LNCAP (cell line): ENCODE data around the gene AFAP1L2.

Experiments used
- CTCF ChIP-seq: fragments of 450-650 bp; IDR thresholded peaks from 2 replicates; pipeline ENCODE4 v1.5.1; 2017; ENCODE audit warnings: mild to moderate bottlenecking

AFAP1L2 gene, protein sequence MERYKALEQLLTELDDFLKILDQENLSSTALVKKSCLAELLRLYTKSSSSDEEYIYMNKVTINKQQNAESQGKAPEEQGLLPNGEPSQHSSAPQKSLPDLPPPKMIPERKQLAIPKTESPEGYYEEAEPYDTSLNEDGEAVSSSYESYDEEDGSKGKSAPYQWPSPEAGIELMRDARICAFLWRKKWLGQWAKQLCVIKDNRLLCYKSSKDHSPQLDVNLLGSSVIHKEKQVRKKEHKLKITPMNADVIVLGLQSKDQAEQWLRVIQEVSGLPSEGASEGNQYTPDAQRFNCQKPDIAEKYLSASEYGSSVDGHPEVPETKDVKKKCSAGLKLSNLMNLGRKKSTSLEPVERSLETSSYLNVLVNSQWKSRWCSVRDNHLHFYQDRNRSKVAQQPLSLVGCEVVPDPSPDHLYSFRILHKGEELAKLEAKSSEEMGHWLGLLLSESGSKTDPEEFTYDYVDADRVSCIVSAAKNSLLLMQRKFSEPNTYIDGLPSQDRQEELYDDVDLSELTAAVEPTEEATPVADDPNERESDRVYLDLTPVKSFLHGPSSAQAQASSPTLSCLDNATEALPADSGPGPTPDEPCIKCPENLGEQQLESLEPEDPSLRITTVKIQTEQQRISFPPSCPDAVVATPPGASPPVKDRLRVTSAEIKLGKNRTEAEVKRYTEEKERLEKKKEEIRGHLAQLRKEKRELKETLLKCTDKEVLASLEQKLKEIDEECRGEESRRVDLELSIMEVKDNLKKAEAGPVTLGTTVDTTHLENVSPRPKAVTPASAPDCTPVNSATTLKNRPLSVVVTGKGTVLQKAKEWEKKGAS

GRCh38 chr10:114404171-114405010, at the start of gene AFAP1L2:
Gene AFAP1L2, minus strand, starts transcription at chr10:114404502. Its CDS starts 47 bp downstream, at chr10:114404455.
- no peak for TF ChIP-seq CTCF

- TF ChIP-seq CTCF = no peak
Observed at GRCh38 chr10:114453576-114453975, 49.3 kb upstream of the AFAP1L2 start.

- no peak for TF ChIP-seq CTCF
Observed at GRCh38 chr10:114448897-114449296, 44.6 kb upstream of the AFAP1L2 start.

GRCh38 chr10:114445332-114445731, 41.0 kb upstream of the AFAP1L2 start:
- no peak for TF ChIP-seq CTCF

GRCh38 chr10:114444819-114445218, 40.5 kb upstream of the AFAP1L2 start:
- no peak for TF ChIP-seq CTCF

- TF ChIP-seq CTCF = no peak
Observed at GRCh38 chr10:114442091-114442630, 37.9 kb upstream of the AFAP1L2 start.

GRCh38 chr10:114441107-114441506, 36.8 kb upstream of the AFAP1L2 start:
- TF ChIP-seq CTCF = no peak
